ENCODE results near the gene SOD1. TPM values are rescaled to one million over a fixed set of nuclear protein-coding genes. Genes with fewer than 3 reads are reported as not detected.

The SOD1 gene
- 371 and 400 TPM in 2 replicates for total RNA-seq

DNA sequence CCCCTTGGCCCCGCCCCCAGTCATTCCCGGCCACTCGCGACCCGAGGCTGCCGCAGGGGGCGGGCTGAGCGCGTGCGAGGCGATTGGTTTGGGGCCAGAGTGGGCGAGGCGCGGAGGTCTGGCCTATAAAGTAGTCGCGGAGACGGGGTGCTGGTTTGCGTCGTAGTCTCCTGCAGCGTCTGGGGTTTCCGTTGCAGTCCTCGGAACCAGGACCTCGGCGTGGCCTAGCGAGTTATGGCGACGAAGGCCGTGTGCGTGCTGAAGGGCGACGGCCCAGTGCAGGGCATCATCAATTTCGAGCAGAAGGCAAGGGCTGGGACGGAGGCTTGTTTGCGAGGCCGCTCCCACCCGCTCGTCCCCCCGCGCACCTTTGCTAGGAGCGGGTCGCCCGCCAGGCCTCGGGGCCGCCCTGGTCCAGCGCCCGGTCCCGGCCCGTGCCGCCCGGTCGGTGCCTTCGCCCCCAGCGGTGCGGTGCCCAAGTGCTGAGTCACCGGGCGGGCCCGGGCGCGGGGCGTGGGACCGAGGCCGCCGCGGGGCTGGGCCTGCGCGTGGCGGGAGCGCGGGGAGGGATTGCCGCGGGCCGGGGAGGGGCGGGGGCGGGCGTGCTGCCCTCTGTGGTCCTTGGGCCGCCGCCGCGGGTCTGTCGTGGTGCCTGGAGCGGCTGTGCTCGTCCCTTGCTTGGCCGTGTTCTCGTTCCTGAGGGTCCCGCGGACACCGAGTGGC, at the start of gene SOD1:
Gene SOD1, plus strand, starts transcription at position 158 of the 723 bp plus-strand sequence. Its CDS starts 77 bp downstream, at position 235.

Other genes with a start within 250 kb of the SOD1 start
- gene SCAF4, start 72.4 kb downstream of the SOD1 start, total RNA-seq, result 4.8 and 7.5 TPM in 2 replicates
- gene HUNK, start 213.3 kb downstream of the SOD1 start, total RNA-seq, result under 0.01 TPM in 2 replicates

Measured in aortic smooth muscle cell (primary cell).